Upper lobe of left lung (tissue), 4 donors: ENCODE data around the gene KRT78.

ENCODE experiments used
- EP300 ChIP-seq, 4 donors: sonication (generic); formaldehyde crosslinking; IDR thresholded peaks; one replicate each; pipeline ENCODE4 v1.5.1; 2017; ENCODE audit warnings: antibody characterized with exemption in 4 of 4, control low read depth in 2 of 4
- POLR2A ChIP-seq, 4 donors: fragments of 450-650 bp; IDR thresholded peaks; one replicate each; pipeline ENCODE4 v1.5.1; 2016 to 2017; ENCODE audit warnings: antibody characterized with exemption in 4 of 4, mild to moderate bottlenecking in 2 of 4
- POLR2AphosphoS5 ChIP-seq, 2 donors: sonication (generic); formaldehyde crosslinking; IDR thresholded peaks; one replicate each; pipeline ENCODE4 v1.5.1; 2017; ENCODE audit warnings: antibody characterized with exemption in 2 of 2
- TF ChIP-seq, protein P1 (sequence below), 6 experiments: fragments of 450-650 bp in 4 of 6; fragments of 200-600 bp in 2 of 6; sonication (generic) in 2 of 6; IDR thresholded peaks; one replicate each; pipeline ENCODE4 v1.5.1; 2016 to 2019; ENCODE audit warnings: antibody characterized with exemption in 6 of 6

DNA sequence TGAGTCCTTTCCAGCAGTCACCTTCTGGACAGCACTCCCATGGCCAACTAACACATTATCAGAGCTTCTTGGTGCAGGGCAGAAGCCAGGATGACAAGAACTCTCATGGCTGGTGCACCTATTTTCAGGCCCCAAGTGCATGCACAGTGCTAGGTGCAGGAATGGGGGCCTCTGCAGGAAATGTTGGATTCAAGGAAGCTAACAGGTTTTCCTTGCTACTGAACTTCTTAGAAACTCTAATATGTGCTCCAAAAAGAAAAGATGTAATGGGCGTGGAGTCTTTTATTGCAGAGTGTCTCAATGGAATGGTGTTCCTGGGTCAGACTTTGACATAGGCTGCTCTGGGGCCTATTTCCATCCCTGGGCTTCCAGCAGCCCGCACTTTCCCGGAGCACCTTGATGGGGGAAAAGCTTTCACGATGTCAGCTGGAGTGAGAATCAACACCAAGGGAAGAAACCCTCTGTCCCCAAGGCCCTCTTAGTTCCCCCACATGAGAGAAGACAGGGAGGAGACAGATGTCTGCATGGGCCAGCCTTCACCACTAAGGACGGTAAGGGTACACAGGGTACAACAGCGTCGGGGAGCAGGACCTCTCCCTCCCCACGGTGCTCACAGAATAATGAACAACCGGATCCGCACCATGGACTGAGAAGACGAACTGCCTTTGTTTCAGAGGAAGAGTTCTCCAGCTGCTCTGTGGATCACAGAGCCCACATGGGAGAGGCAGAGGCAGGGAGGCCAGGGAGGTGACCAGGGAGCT is 59.7 kb downstream of the KRT78 start:
- TF ChIP-seq, protein P1, sequence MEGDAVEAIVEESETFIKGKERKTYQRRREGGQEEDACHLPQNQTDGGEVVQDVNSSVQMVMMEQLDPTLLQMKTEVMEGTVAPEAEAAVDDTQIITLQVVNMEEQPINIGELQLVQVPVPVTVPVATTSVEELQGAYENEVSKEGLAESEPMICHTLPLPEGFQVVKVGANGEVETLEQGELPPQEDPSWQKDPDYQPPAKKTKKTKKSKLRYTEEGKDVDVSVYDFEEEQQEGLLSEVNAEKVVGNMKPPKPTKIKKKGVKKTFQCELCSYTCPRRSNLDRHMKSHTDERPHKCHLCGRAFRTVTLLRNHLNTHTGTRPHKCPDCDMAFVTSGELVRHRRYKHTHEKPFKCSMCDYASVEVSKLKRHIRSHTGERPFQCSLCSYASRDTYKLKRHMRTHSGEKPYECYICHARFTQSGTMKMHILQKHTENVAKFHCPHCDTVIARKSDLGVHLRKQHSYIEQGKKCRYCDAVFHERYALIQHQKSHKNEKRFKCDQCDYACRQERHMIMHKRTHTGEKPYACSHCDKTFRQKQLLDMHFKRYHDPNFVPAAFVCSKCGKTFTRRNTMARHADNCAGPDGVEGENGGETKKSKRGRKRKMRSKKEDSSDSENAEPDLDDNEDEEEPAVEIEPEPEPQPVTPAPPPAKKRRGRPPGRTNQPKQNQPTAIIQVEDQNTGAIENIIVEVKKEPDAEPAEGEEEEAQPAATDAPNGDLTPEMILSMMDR (IDR thresholded peaks at IDR 0.05): no peak
- TF ChIP-seq POLR2AphosphoS5 (IDR thresholded peaks at IDR 0.05): no peak
- TF ChIP-seq POLR2A (IDR thresholded peaks at IDR 0.05): no peak
- no peak for TF ChIP-seq EP300 (IDR thresholded peaks at IDR 0.05)
